A549 (cell line): Measurements from ENCODE around the gene REPS1. TPM values are rescaled to one million over a fixed set of nuclear protein-coding genes. Genes with fewer than 3 reads are reported as not detected.

Source experiments
- ATAC-seq, 2 experiments: fragments of 200-7000 bp in 1 of 2; fragments of >200 bp in 1 of 2; cut with Nextera tagmentation in 1 of 2; cut with Tn5 transposase in 1 of 2; 3 replicates each; pipeline versions ENCODE4 v1.8.0 to v1.9.1; 2018 to 2020; ENCODE audit warnings: mild to moderate bottlenecking in 1 of 2, moderate library complexity in 1 of 2
- CTCF ChIA-PET: fragments of 300-600 bp; sonication (Branson Sonifier 250); formaldehyde crosslinking; extraction: SDS; loops from one replicate; lab custom pipeline; 2021; ENCODE audit warnings: antibody characterized with exemption, inconsistent platforms; lab: Yijun Ruan, JAX
- POLR2A ChIA-PET: fragments of 350-600 bp; formaldehyde crosslinking; extraction: SDS; loops from one replicate; lab custom pipeline; 2021; ENCODE audit warnings: antibody characterized with exemption, inconsistent platforms; lab: Yijun Ruan, JAX
- DNase-seq, 2 experiments: peaks; one replicate each; pipeline versions ENCODE4 v3.0.0 to v3.0.0-alpha.2; 2011 to 2016; ENCODE audit warnings: low read depth in 1 of 2, low spot score in 1 of 2
- FAIRE-seq: peaks from 2 replicates; lab custom pipeline; 2011; peaks lifted over from hg19 to GRCh38; lab: Jason Lieb, UNC
- H3K27ac ChIP-seq, 2 experiments: fragments of >200 bp; sonication (Bioruptor Twin); formaldehyde crosslinking; 3 replicates each; pipeline ENCODE4 v1.5.1; 2016 to 2017
- H3K4me1 ChIP-seq: fragments of >200 bp; sonication (Bioruptor Twin); formaldehyde crosslinking; 3 replicates; pipeline ENCODE4 v1.6.1; 2016
- H3K4me2 ChIP-seq: fragments of >200 bp; sonication (Bioruptor Twin); formaldehyde crosslinking; 3 replicates; pipeline ENCODE4 v1.6.1; 2016
- H3K4me3 ChIP-seq: fragments of >200 bp; sonication (Bioruptor Twin); formaldehyde crosslinking; 3 replicates; pipeline ENCODE4 v1.5.1; 2016
- H3K9me3 ChIP-seq: fragments of >200 bp; sonication (Bioruptor Twin); formaldehyde crosslinking; 3 replicates; pipeline ENCODE4 v1.6.1; 2016
- BCL3 ChIP-seq: fragments of >200 bp; sonication (Bioruptor Twin); formaldehyde crosslinking; IDR thresholded peaks from 3 replicates; pipeline ENCODE4 v1.6.1; 2016
- CBX8 ChIP-seq: fragments of 200-600 bp; sonication (generic); IDR thresholded peaks from 2 replicates; pipeline ENCODE4 v1.6.1; 2016
- CEBPB ChIP-seq, 2 experiments: fragments of >200 bp in 1 of 2; sonication (Bioruptor Twin) in 1 of 2; formaldehyde crosslinking in 1 of 2; IDR thresholded peaks; 2 replicates each; pipeline ENCODE4 v1.6.1; 2012 to 2016
- CTCF ChIP-seq: fragments of >200 bp; sonication (Bioruptor Twin); formaldehyde crosslinking; IDR thresholded peaks from 3 replicates; pipeline ENCODE4 v1.5.1; 2016
- E2F6 ChIP-seq: IDR thresholded peaks from 2 replicates; pipeline ENCODE4 v1.6.1; 2012; ENCODE audit warnings: low read depth, borderline replicate concordance
- FOSB ChIP-seq: fragments of 250-450 bp; sonication (Bioruptor Pico); IDR thresholded peaks from 2 replicates; pipeline ENCODE4 v1.5.0; 2020; ENCODE audit warnings: mild to moderate bottlenecking, moderate library complexity
- FOSL2 ChIP-seq, 2 experiments: fragments of 450-650 bp in 1 of 2; fragments of >200 bp in 1 of 2; sonication (Bioruptor Twin) in 1 of 2; formaldehyde crosslinking; IDR thresholded peaks; 2 replicates each; pipeline versions ENCODE4 v1.5.0 to v1.6.1; 2016 to 2020; ENCODE audit warnings: mild to moderate bottlenecking in 1 of 2, moderate library complexity in 1 of 2
- HOXB13 ChIP-seq: fragments of 250-450 bp; sonication (Bioruptor Pico); IDR thresholded peaks from 2 replicates; pipeline ENCODE4 v1.5.0; 2020; ENCODE audit warnings: low read depth, mild to moderate bottlenecking, moderate library complexity
- JUN ChIP-seq, 2 experiments: fragments of >200 bp; sonication (Bioruptor Twin); formaldehyde crosslinking; IDR thresholded peaks; 2 replicates in 1 of 2; 3 replicates in 1 of 2; pipeline ENCODE4 v1.6.1; 2016 to 2017
- MYC ChIP-seq: IDR thresholded peaks from 2 replicates; pipeline ENCODE4 v1.6.1; 2012; ENCODE audit warnings: mild to moderate bottlenecking, inconsistent platforms, low read length, improper control_type of control experiment, borderline replicate concordance
- NR3C1 ChIP-seq: fragments of >200 bp; sonication (Bioruptor Twin); formaldehyde crosslinking; IDR thresholded peaks from 3 replicates; pipeline ENCODE4 v1.6.1; 2017
- SMC3 ChIP-seq: fragments of >200 bp; sonication (Bioruptor Twin); formaldehyde crosslinking; IDR thresholded peaks from 3 replicates; pipeline ENCODE4 v1.6.1; 2018; ENCODE audit warnings: inconsistent platforms
- ZNF302 ChIP-seq: fragments of 250-450 bp; sonication (Bioruptor Pico); IDR thresholded peaks from 2 replicates; pipeline ENCODE4 v1.9.0; 2021; ENCODE audit warnings: inconsistent platforms, mild to moderate bottlenecking, moderate library complexity
- WGBS: methylation state at CpG from one replicate; pipeline ENCODE4 v1.1.6; 2017; ENCODE audit errors: missing lambda C conversion rate; 5-methylcytosine and 5-hydroxymethylcytosine counted together
- polyA plus RNA-seq, 4 experiments: library from polyadenylated mRNA; depleted of rRNA in 3 of 4; stranded (reverse); fragments of >200 nt; fragmentation: RNase III in 1 of 4; extraction: RNeasy Plus Mini Kit Qiagen cat#74134 plus additional on column Dnase treatment in 1 of 4; gene quantifications; 2 replicates in 3 of 4; 3 replicates in 1 of 4; pipeline ENCODE4 v1.2.3, GENCODE V29; 2011 to 2017
- TF ChIP-seq, protein P1 (sequence below): fragments of 200-600 bp; sonication (generic); IDR thresholded peaks from 2 replicates; pipeline ENCODE4 v1.6.1; 2016; ENCODE audit warnings: antibody characterized with exemption, mild to moderate bottlenecking, moderate library complexity
- TF ChIP-seq, protein P2 (sequence below): fragments of >200 bp; sonication (Bioruptor Twin); formaldehyde crosslinking; IDR thresholded peaks from 2 replicates; pipeline ENCODE4 v1.6.1; 2016
- TF ChIP-seq, protein P3 (sequence below): IDR thresholded peaks from 2 replicates; pipeline ENCODE4 v1.6.1; 2012
- TF ChIP-seq, protein P4 (sequence below): fragments of 150-350 bp; IDR thresholded peaks from 2 replicates; pipeline ENCODE4 v1.6.1; 2014; ENCODE audit warnings: low read depth, mild to moderate bottlenecking, low read length

The REPS1 gene
- polyA plus RNA-seq, 2 of the 4 experiments (the other 2 are of a cell fraction) = 16.3 to 36.4 TPM

DNA sequence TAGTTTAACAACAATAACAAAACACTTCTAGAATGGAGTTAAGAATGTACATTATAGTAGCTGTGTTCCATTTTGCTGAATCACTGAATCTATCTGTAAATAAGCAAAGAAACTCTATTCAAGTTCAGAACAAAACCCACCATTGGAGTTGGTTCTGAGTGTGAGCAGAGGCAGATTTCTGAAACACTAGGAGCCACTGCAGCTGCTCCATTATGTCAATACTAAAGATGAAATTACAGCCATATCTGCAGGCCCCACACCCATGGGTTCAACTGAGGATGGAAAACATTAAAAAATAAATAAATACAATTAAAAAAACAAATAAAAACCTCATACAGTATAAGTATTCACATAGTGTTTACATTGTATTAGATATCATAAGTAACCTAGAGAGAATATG lies 91.0 kb downstream of the REPS1 start:
- CTCF ChIA-PET = no interaction called here
- TF ChIP-seq BCL3 = no peak
- TF ChIP-seq ZNF302 (CRISPR knock-in tag) = no peak
- no peak for TF ChIP-seq FOSB (CRISPR knock-in tag)
- TF ChIP-seq, protein P1, sequence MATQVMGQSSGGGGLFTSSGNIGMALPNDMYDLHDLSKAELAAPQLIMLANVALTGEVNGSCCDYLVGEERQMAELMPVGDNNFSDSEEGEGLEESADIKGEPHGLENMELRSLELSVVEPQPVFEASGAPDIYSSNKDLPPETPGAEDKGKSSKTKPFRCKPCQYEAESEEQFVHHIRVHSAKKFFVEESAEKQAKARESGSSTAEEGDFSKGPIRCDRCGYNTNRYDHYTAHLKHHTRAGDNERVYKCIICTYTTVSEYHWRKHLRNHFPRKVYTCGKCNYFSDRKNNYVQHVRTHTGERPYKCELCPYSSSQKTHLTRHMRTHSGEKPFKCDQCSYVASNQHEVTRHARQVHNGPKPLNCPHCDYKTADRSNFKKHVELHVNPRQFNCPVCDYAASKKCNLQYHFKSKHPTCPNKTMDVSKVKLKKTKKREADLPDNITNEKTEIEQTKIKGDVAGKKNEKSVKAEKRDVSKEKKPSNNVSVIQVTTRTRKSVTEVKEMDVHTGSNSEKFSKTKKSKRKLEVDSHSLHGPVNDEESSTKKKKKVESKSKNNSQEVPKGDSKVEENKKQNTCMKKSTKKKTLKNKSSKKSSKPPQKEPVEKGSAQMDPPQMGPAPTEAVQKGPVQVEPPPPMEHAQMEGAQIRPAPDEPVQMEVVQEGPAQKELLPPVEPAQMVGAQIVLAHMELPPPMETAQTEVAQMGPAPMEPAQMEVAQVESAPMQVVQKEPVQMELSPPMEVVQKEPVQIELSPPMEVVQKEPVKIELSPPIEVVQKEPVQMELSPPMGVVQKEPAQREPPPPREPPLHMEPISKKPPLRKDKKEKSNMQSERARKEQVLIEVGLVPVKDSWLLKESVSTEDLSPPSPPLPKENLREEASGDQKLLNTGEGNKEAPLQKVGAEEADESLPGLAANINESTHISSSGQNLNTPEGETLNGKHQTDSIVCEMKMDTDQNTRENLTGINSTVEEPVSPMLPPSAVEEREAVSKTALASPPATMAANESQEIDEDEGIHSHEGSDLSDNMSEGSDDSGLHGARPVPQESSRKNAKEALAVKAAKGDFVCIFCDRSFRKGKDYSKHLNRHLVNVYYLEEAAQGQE = no peak
- TF ChIP-seq, protein P2, sequence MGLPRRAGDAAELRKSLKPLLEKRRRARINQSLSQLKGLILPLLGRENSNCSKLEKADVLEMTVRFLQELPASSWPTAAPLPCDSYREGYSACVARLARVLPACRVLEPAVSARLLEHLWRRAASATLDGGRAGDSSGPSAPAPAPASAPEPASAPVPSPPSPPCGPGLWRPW = no peak
- no peak for TF ChIP-seq CEBPB (IDR thresholded peaks at IDR 0.05)
- no peak for TF ChIP-seq CBX8
- no peak for TF ChIP-seq JUN (IDR thresholded peaks at IDR 0.05)
- TF ChIP-seq, protein P3, sequence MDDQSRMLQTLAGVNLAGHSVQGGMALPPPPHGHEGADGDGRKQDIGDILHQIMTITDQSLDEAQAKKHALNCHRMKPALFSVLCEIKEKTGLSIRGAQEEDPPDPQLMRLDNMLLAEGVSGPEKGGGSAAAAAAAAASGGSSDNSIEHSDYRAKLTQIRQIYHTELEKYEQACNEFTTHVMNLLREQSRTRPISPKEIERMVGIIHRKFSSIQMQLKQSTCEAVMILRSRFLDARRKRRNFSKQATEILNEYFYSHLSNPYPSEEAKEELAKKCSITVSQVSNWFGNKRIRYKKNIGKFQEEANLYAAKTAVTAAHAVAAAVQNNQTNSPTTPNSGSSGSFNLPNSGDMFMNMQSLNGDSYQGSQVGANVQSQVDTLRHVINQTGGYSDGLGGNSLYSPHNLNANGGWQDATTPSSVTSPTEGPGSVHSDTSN = no peak
- no peak for TF ChIP-seq CTCF
- TF ChIP-seq NR3C1 = no peak
- TF ChIP-seq HOXB13 = no peak
- no peak overlapping the region for H3K4me3 ChIP-seq
- H3K27ac ChIP-seq = no peak overlapping the region
- POLR2A ChIA-PET = no interaction called here
- H3K4me1 ChIP-seq = no peaks in the 10 kb centered on the region
- H3K4me2 ChIP-seq = no peak overlapping the region
- ATAC-seq = no peak
- DNase-seq = no peak
- FAIRE-seq = no peak
- H3K9me3 ChIP-seq = no peaks in the 10 kb centered on the region

- Histone ChIP-seq H3K4me3 (no peak overlapping the region), H3K27ac (no peak overlapping the region), H3K4me1 (no peaks in the 10 kb centered on the region), H3K9me3 (no peaks in the 10 kb centered on the region), H3K4me2 (no peak overlapping the region)
- TF ChIP-seq E2F6 = no peak
- TF ChIP-seq FOSL2 (IDR thresholded peaks at IDR 0.05) = no peak
- no peak for TF ChIP-seq FOSL2 (CRISPR knock-in tag; IDR thresholded peaks at IDR 0.05)
- TF ChIP-seq, protein P4, sequence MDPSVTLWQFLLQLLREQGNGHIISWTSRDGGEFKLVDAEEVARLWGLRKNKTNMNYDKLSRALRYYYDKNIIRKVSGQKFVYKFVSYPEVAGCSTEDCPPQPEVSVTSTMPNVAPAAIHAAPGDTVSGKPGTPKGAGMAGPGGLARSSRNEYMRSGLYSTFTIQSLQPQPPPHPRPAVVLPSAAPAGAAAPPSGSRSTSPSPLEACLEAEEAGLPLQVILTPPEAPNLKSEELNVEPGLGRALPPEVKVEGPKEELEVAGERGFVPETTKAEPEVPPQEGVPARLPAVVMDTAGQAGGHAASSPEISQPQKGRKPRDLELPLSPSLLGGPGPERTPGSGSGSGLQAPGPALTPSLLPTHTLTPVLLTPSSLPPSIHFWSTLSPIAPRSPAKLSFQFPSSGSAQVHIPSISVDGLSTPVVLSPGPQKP = no peak
- TF ChIP-seq MYC = no peak
- no peak for TF ChIP-seq SMC3
- no peak for TF ChIP-seq FOSB (CRISPR knock-in tag)
- POLR2A ChIA-PET = no interaction called here
- CTCF ChIA-PET = no interaction called here
- ATAC-seq = no peak
- DNase-seq = no peak
- FAIRE-seq = no peak
- WGBS = 94% methylated on average over 8 of the region's 8 CpGs
These were observed 91.8 kb downstream of the REPS1 start for GRCh38 chr6:138896104-138896756.
